GM18907 (cell line): ENCODE data around the gene KCNT2.
"Not testable (repeated sequence)": the region's sequence is repeated elsewhere in the genome, so short reads cannot be mapped to it uniquely, and the experiment has no call there.

ENCODE experiments used
- ATAC-seq: cut with Tn5 transposase; IDR thresholded peaks from one replicate; pipeline ENCODE4 v1.9.1; 2021; ENCODE audit warnings: mild to moderate bottlenecking, moderate library complexity; ENCODE audit not compliant: unreplicated experiment

Gene KCNT2

GRCh38 chr1:196593955-196594354 lies 14.3 kb downstream of the KCNT2 start:
- ATAC-seq = no peak

- ATAC-seq = no peak
Observed at GRCh38 chr1:196590959-196591358, 17.3 kb downstream of the KCNT2 start.

- no peak for ATAC-seq
Observed at GRCh38 chr1:196590012-196590708, 18.1 kb downstream of the KCNT2 start.

GRCh38 chr1:196584696-196585095 lies 23.5 kb downstream of the KCNT2 start:
- no peak for ATAC-seq

- ATAC-seq = no peak
Observed at GRCh38 chr1:196577386-196577785, 30.9 kb downstream of the KCNT2 start.

- ATAC-seq = no peak
Observed at GRCh38 chr1:196573226-196573625, 35.0 kb downstream of the KCNT2 start.

DNA sequence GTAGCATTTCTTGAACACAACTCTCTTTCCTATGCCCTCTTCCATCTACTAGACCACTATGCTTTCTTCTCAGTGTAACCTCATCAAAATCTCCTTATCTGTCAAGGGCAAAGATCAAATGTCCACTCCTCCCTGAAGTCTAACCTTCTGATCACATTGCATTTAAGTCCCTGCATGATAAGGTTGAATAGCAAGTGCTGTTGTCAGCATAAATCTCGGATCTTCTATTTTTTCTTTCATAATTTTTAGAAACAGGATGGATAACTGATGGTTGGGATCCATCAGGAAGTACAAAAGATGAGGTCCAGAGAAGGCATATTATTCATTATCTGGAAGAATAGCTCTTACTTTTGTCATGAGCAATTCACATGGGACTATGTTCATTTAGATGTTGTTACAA lies 41.0 kb downstream of the KCNT2 start:
- no peak for ATAC-seq

DNA sequence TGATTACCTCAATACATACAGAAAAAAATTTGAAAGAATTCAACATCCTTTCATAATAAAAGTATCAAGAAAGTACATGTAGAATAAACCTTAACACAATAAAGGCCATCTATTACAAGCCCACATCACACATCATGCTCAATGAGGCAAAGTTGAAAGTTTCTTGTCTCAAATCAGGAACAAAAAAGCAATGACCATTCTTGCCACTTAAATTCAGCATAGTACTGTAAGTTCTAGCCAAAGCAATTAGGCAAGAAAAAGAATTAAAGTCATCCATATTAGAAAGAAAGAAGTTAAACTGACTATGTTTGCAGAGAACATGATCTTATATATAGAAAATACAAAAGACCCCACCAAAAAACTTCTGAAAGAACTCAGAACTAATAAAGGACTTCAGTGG lies 44.5 kb downstream of the KCNT2 start:
- ATAC-seq = no peak

DNA sequence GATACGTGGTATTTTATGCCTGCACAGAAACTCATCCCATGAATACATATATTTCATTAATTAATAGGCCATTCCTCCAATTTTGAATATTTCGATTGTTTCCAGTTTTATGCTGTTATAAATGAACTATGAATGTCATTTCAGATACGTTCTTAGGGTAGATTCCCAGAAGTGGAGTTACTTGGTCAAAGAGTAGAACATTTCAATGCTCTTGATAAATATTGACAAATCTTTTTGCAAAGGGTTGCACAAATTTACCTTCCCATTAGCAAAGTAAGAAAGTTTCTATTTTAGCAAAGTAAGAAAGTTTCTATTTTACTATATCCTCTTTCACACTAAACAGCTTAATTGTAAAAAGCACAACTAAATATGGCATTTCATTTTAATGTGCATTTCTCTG lies 48.9 kb downstream of the KCNT2 start:
- ATAC-seq = no peak

- ATAC-seq = peak; percentile 79
Observed at GRCh38 chr1:196558411-196558810, 49.8 kb downstream of the KCNT2 start.

DNA sequence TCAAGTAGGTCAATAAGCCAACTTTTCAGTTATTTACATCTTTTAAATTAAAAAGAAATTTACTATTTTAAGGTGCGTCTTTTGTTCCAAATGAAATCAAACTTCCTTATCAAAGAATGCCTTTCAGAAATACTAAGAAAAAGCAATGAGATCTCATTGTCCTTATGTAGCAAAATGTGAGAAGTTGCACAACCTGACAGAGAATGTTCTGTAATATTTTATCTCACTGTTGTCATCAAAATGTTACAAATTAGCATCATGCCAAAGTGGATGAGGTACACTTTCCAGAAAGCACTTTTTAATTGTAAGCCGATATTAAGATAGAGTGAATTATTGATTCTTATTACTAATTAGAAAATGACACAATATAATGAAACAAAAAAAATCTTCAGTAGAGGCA lies 50.4 kb downstream of the KCNT2 start:
- no peak for ATAC-seq

DNA sequence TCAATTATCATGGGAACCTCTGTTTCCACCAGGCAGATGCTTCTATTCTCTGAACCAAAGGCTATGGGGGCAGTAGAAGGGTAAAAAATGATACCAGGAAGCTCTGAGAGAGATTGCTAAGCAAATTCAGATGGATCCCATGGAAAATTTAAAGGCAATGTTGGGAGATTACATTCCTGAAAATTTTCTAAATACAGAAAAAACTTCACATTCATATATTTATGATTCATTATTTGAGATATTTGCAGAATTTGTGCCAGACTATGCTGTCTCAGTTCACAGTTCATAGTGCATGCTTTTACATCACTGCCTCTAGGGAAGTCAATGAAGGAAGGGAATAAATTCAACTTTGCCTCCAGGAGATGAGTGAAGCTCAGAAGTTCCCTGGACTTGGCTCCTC lies 57.5 kb downstream of the KCNT2 start:
- ATAC-seq = no peak

DNA sequence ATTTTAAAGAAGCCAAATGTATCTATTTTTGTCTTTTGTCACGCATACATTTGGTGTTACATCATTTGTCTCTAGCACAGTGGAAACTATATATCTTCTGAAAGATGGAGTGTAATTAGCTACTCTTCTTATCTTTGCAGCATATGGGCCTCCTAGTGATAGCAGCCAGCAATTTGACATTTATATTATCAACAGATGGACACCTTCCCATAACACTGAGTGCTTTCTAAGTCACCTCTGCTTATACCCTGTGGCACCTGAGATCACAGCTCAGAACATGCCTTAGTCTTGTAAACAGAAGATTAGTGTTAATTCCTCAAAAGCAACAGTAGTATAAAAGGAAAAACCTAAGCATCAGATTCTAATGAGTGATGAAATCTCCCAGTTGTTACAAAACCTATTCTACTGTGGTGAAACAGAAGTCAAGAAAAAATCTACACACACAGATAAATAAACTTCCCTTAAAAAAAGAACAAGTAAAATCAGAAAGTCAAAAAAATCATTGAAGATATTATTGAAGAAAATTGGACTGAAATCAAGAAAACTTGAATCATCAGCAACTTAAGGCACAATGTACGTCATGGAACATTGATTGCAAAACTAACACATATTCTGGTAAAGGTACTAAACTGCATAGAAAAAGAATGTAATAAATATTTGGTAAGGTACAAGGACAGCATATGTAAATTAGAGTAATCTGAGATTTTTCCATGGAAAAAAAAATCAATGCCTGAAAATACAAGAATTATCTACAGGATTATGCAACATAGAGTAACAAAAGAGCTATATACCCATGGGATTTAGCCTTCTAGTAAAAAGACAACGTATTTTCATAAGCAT lies 61.7 kb downstream of the KCNT2 start:
- no peak for ATAC-seq

DNA sequence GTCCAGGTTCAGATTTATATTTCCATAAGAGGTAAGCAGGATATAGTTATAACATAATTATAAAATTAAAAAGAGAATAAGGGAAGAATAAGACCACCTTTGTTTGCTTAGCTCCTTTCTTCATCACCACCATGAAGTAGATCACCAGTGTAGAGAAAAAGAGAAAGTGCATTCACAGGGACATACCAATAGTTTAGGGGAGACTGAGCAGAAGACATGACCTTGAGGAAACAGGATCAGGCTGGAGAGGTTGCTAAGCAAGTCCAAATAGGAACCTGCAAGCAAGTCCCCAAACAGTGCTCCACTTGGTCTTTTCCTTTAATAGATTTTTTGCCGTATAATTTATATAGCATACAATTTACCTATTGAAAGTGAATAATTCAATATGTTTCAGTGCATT lies 63.0 kb downstream of the KCNT2 start:
- no peak for ATAC-seq

DNA sequence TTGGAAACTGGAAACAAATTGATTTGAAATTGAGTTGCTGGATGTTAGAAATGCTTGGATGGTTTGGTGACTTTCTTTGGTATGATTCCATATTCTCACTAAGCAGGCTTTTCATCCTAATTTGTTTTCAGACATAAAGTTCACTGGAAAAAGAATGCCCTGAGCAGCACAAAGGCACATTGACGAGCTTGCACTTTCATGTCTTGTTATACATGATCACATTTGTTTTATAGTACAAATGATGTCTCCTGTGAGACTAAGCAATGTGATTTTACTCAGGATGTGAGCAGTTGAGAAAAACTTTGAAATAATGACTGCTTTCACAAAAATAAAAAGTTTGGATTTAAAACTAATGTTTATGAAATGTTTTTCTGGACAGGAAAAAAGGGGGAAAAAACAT lies 63.6 kb downstream of the KCNT2 start:
- ATAC-seq = no peak

- no peak for ATAC-seq
Observed at GRCh38 chr1:196543833-196544232, 64.4 kb downstream of the KCNT2 start.

DNA sequence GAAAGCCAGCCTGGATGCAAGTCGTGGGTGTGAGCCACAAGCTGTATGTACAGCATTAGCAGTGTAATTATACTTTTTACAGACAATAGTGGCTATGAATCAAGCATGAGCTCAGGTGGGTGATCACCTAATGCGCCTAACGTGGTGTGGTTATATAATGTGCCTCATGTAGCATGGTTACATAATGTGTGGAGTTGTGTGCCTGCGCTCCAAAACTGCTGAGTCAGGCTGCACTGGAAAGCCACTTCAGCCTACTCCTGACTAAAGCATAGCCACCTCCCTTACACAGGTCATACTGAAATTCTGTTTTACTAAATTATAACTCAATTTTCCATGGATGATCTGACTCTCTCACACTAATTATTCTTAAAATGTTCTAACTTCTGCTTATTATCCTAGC lies 69.8 kb downstream of the KCNT2 start:
- no peak for ATAC-seq

- ATAC-seq = no peak
Observed at GRCh38 chr1:196535727-196536126, 72.5 kb downstream of the KCNT2 start.

GRCh38 chr1:196531737-196532524 lies 76.3 kb downstream of the KCNT2 start:
- ATAC-seq = no peak

- no peak for ATAC-seq
Observed at GRCh38 chr1:196527919-196528318, 80.3 kb downstream of the KCNT2 start.

DNA sequence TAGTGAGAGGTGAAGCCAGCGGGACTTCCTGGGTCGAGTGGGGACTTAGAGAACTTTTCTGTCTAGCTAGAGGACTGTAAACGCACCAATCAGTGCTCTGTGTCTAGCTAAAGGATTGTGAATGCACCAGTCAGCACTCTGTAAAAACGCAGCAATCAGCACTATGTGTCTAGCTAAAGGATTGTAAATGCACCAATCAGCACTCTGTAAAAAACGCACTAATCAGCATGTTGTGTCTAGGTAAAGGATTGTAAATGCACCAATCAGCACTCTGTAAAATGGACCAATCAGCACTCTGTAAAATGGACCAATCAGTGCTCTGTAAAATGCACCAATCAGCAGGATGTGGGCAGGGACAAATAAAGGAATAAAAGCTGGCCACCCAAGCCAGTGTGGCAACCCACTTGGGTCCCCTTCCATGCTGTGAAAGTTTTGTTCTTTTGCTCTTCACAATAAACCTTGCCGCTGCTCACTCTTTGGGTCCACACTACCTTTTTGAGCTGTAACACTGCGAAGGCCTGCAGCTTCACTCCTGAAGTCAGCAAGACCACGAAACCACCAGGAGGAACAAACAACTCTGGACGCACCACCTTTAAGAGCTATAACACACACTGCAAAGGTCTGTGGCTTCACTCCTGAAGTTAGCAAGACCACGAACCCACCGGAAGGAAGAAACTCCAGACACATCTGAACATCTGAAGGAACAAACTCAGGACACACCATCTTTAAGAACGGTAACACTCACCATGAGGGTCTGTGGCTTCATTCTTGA lies 85.5 kb downstream of the KCNT2 start:
- ATAC-seq = not testable (repeated sequence)
